HEK293 (cell line): ENCODE results near the gene DGKB.

ENCODE experiments used
- CTCF ChIP-seq: fragments of 450-650 bp; formaldehyde crosslinking; IDR thresholded peaks from 2 replicates; pipeline ENCODE4 v1.5.1; 2016; ENCODE audit warnings: missing biosample characterization, missing genetic modification characterization
- HOXC10 ChIP-seq: sonication (generic); formaldehyde crosslinking; IDR thresholded peaks from 2 replicates; pipeline ENCODE4 v1.8.1; 2023; ENCODE audit warnings: mild to moderate bottlenecking, missing genetic modification reagents
- OSR2 ChIP-seq: fragments of 450-650 bp; formaldehyde crosslinking; IDR thresholded peaks from 2 replicates; pipeline ENCODE4 v1.5.1; 2016; ENCODE audit warnings: missing biosample characterization, missing genetic modification characterization
- YY1 ChIP-seq: fragments of 450-650 bp; formaldehyde crosslinking; IDR thresholded peaks from 2 replicates; pipeline ENCODE4 v1.5.1; 2018; ENCODE audit warnings: missing biosample characterization, missing genetic modification characterization
- ZBTB11 ChIP-seq: fragments of 450-650 bp; formaldehyde crosslinking; conservative IDR thresholded peaks from 2 replicates; pipeline ENCODE4 v1.5.1; 2016; ENCODE audit warnings: low read depth, missing biosample characterization, missing genetic modification characterization
- ZNF114 ChIP-seq: fragments of 450-650 bp; formaldehyde crosslinking; IDR thresholded peaks from 2 replicates; pipeline ENCODE4 v1.5.0; 2017; ENCODE audit warnings: missing biosample characterization, missing genetic modification characterization
- ZNF501 ChIP-seq: fragments of 450-650 bp; formaldehyde crosslinking; IDR thresholded peaks from 2 replicates; pipeline ENCODE4 v1.5.1; 2016; ENCODE audit warnings: missing biosample characterization, missing genetic modification characterization
- ZNF549 ChIP-seq: fragments of 450-650 bp; IDR thresholded peaks from 2 replicates; pipeline ENCODE4 v1.5.1; 2018; ENCODE audit warnings: missing biosample characterization, missing genetic modification characterization, mild to moderate bottlenecking, inconsistent platforms, moderate library complexity
- ZNF561 ChIP-seq: fragments of 450-650 bp; IDR thresholded peaks from 2 replicates; pipeline ENCODE4 v1.5.1; 2018; ENCODE audit warnings: missing biosample characterization, missing genetic modification characterization, borderline replicate concordance
- ZNF571 ChIP-seq: fragments of 450-650 bp; formaldehyde crosslinking; IDR thresholded peaks from 2 replicates; pipeline ENCODE4 v1.5.0; 2017; ENCODE audit warnings: missing biosample characterization, missing genetic modification characterization
- ZNF692 ChIP-seq: fragments of 450-650 bp; formaldehyde crosslinking; IDR thresholded peaks from 2 replicates; pipeline ENCODE4 v1.5.1; 2016; ENCODE audit warnings: missing biosample characterization, missing genetic modification characterization

DNA sequence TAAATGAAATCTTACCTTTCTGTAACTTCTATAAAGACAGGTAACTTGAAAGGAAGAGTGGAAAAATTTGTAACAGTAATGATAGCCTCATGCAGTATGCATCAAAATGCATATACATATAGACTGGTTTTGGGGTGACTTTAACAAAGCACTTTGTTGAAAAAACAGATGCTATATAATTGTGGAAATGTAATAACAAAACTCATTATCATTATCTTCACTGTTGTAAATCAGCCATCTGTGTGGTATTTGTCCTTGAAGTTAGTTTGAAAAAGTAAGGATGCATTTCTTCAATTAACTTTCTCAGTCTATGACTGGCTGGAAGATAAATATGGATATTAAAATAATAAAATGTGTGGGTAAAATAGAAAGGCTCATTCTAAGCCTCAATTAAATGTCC is 6.1 kb upstream of the DGKB start:
- TF ChIP-seq OSR2: no peak
- no peak for TF ChIP-seq CTCF
- no peak for TF ChIP-seq YY1 (tag by site-specific recombination)
- TF ChIP-seq ZNF561 (tag by site-specific recombination): no peak
- TF ChIP-seq ZNF692 (tag by site-specific recombination): no peak
- TF ChIP-seq ZNF501: no peak
- no peak for TF ChIP-seq ZBTB11
- TF ChIP-seq ZNF549 (tag by site-specific recombination): no peak
- no peak for TF ChIP-seq ZNF114 (tag by site-specific recombination)
- TF ChIP-seq HOXC10 (CRISPR knock-in tag): no peak
- TF ChIP-seq ZNF571 (tag by site-specific recombination): no peak
